Activated T-helper 1 cell treated with anti-CD3 and anti-CD28 coated beads, Interleukin-12 subunit alpha, Interleukin-12 subunit beta, Interleukin-2, Interleukin-4 antibody, amounts not matched to agents 30 ng/mL and 10 ng/mL and 1 ng/mL, durations not matched to agents 14 hours and 24 hours and 36 hours (primary cell): ENCODE measurements around the gene PTPN14. TPM values are rescaled to one million over a fixed set of nuclear protein-coding genes. Genes with fewer than 3 reads are reported as not detected.

Source experiments
- DNase-seq: peaks from one replicate; pipeline ENCODE4 v3.0.0; 2021; ENCODE audit warnings: low spot score
- H3K27ac Mint-ChIP-seq: one replicate; pipeline ENCODE4 v1.8.0; 2021; ENCODE audit warnings: mild to moderate bottlenecking, mixed read lengths
- H3K27me3 Mint-ChIP-seq: one replicate; pipeline ENCODE4 v1.8.0; 2022; ENCODE audit warnings: mild to moderate bottlenecking, moderate library complexity, mixed read lengths; ENCODE audit not compliant: insufficient read depth
- H3K36me3 Mint-ChIP-seq: one replicate; pipeline ENCODE4 v1.8.0; 2021; ENCODE audit warnings: low read depth, mixed read lengths
- H3K4me1 Mint-ChIP-seq: one replicate; pipeline ENCODE4 v1.8.0; 2021; ENCODE audit warnings: low read depth, mixed read lengths
- H3K4me3 Mint-ChIP-seq: one replicate; pipeline ENCODE4 v1.8.0; 2021; ENCODE audit warnings: mild to moderate bottlenecking, moderate library complexity, mixed read lengths
- H3K9me3 Mint-ChIP-seq: one replicate; pipeline ENCODE4 v1.8.0; 2021; ENCODE audit warnings: mixed read lengths
- intact Hi-C: fragments of 100-400 bp; cut with micrococcal nuclease; formaldehyde crosslinking; loops from one replicate; pipeline ENCODE4 v1.15.1; 2024
- total RNA-seq: library from RNA; stranded (reverse); gene quantifications from 2 replicates; pipeline ENCODE4 v1.2.3, GENCODE V29; 2022

Gene PTPN14
- total RNA-seq, 1 donor from 2014 or later = 20.6 TPM

DNA sequence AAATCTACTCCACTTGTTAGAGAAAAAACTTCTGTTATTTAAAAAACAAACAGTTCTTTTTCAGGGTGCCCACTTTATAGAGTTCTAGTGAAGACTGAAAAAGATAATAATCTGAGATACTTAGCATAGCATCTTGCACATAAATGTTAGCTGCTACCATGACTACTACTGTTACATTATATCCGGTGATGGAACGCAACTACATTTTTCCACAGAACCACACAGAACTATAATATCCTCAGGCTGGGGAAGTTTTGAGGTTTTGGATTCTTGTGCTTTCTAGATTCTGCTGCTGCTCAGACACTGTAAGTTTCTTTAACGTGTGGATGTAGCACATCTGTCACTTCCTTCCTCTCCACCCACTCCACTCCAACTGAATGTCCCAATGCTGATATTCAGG, 110.3 kb downstream of the PTPN14 start:
- intact Hi-C loops = loop anchor here (1.0 to 2.0 kb wide), 2 partner anchors 10 to 160 kb away; partner anchors contain the start of gene SMYD2
- Mint-ChIP-seq H3K27me3 (no peaks in the 10 kb centered on the region), H3K36me3 (peaks cover 4% of the 10 kb centered on the region), H3K9me3 (no peaks in the 10 kb centered on the region), H3K27ac (peak overlapping the region; percentile 95), H3K4me1 (peaks cover 76% of the 10 kb centered on the region), H3K4me3 (peak overlapping the region; percentile 41)
- DNase-seq = peak; percentile 19

DNA sequence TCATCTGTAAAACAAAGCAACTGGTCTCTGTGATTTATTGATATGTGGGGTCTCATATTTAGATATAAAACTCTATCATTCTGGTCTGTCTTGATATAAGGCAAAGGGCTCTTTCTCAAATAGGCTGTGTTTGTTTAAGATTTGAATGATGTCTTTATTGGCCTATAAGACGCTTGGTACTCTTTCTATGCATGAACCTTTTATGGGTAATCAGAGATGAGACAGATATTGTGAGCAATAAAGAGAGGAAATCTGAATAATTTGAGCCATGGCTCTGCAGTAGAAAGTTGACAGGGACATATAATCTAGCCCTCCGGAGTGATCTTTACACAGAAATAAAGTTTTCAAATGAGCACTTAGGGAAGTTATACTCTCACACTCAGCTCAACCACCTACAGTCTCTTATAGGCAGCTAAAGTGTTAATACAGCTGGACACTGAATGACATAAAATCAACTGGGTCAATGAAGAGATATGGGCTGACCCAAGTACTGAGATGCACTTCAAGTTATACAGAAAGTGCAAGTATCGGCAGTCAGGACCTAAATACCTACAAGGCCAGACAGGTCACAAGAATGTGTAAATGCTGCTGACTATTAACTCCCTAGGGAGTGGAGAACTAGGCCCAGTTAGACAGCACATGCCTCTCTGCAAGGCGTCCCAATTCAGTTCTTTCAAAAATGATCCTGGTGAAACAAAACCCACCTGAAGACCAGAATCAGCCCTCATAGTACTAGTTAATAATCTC, 111.0 kb downstream of the PTPN14 start:
- intact Hi-C loops = loop anchor here (2.0 kb wide), 1 partner anchor 160 kb away; the partner anchor contains the start of gene SMYD2
- H3K4me3 Mint-ChIP-seq = peak overlapping the region; percentile 66
- peaks cover 5% of the 10 kb centered on the region for H3K9me3 Mint-ChIP-seq
- H3K27ac Mint-ChIP-seq = peak overlapping the region; percentile 95
- peaks cover 4% of the 10 kb centered on the region for H3K36me3 Mint-ChIP-seq
- H3K27me3 Mint-ChIP-seq = no peaks in the 10 kb centered on the region
- DNase-seq = no peak
- H3K4me1 Mint-ChIP-seq = peaks cover 69% of the 10 kb centered on the region

DNA sequence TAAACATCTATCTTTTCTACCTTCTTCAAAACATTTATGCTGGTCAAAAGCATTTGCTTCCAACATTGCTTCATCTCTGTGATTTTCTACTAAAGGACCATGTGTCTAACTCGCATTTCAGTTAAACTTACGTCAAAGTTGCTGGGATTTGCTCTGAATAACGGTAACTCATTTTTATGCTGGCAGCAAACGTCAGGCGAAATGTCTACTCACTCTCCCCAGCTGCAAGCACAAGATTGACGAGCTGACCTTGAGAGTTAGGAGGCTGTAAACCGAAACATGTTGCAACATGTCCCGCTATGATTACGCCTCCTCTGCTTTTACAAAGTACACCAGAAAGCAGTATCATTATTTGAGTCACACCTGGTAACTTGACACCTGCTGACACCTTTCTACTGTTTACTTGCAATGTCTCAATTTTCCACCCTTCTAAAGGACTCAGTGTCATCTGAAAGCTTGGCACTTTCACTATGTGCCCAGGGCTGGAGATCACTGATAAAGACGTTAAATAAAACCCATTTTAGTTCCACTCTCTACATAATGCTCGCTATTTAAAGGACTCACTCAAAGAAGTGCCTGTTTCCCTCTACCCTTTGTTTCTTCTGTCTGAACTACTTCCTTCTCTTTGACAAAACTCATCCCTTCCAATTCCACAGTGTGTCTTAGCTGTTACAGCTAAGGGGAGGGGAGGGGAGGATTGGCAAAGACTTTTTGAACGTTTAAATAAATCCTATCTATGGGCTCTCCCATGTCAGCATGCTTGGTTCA, 111.9 kb downstream of the PTPN14 start:
- Mint-ChIP-seq H3K27me3 (no peaks in the 10 kb centered on the region), H3K9me3 (peaks cover 5% of the 10 kb centered on the region), H3K27ac (peak overlapping the region; percentile 95), H3K36me3 (peaks cover 2% of the 10 kb centered on the region), H3K4me3 (peak overlapping the region; percentile 66), H3K4me1 (peaks cover 64% of the 10 kb centered on the region)
- peak; percentile 52 for DNase-seq
- intact Hi-C loops = loop anchor here (1.0 to 2.0 kb wide), 5 partner anchors 11 to 164 kb away; partner anchors contain the start of genes CENPF and SMYD2

DNA sequence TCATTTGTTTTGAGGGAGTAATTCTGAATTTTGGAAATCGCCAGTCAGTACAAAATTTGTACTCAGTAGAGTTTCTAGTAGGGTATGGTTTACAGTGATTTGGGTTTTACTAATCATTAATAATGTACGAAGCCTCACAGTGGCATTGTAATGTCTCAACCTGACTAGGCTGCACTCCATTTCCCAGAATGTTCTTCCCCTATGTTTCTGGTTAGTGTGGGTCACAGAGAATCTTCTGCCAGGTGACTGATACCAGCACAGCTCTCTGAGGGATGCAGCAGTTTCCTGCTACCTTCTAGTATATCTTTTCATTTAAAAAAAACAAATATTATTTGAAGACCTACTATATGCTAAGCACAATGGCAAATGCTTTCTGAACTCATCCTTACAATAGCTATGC, 112.9 kb downstream of the PTPN14 start:
- peaks cover 62% of the 10 kb centered on the region for H3K4me1 Mint-ChIP-seq
- peaks cover 4% of the 10 kb centered on the region for H3K36me3 Mint-ChIP-seq
- peaks cover 9% of the 10 kb centered on the region for H3K9me3 Mint-ChIP-seq
- H3K27me3 Mint-ChIP-seq = no peaks in the 10 kb centered on the region
- intact Hi-C loops = loop anchor here (2.0 kb wide), 2 partner anchors 42 to 106 kb away; no protein-coding TSS in a partner anchor
- peak overlapping the region; percentile 66 for H3K4me3 Mint-ChIP-seq
- H3K27ac Mint-ChIP-seq = peak overlapping the region; percentile 95
- no peak for DNase-seq

DNA sequence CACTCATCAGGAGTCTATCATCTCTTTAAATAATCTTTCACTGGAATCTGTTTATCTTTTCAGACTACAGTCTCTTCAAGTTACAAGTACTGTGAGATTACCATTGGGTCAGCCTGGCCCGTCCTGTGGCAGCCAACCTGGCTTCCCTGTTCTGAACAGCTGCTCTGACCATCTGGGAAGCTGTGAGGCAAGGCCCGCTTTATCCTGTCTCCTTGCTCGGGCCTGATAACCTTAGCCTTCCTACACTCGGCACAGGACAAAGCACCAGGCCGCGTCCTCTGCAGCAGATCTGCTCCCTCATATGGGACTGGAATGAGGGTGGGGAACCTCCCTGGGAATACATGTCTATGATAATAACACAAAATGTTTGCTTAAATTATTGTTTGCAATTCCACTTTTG, 113.3 kb downstream of the PTPN14 start:
- Mint-ChIP-seq H3K4me1 (peaks cover 57% of the 10 kb centered on the region), H3K27me3 (no peaks in the 10 kb centered on the region), H3K4me3 (peak overlapping the region; percentile 40), H3K27ac (peak overlapping the region; percentile 95), H3K9me3 (peaks cover 9% of the 10 kb centered on the region), H3K36me3 (peaks cover 4% of the 10 kb centered on the region)
- intact Hi-C loops = loop anchor here (2.0 kb wide), 2 partner anchors 41 to 105 kb away; no protein-coding TSS in a partner anchor
- no peak for DNase-seq

- intact Hi-C loops = no loop called here
- no peak for DNase-seq
- Mint-ChIP-seq H3K27me3 (no peaks in the 10 kb centered on the region), H3K27ac (no peak overlapping the region), H3K4me3 (no peak overlapping the region), H3K36me3 (peaks cover 7% of the 10 kb centered on the region), H3K4me1 (peaks cover 49% of the 10 kb centered on the region), H3K9me3 (peaks cover 9% of the 10 kb centered on the region)
These were observed 115.5 kb downstream of the PTPN14 start for GRCh38 chr1:214435867-214436266.

GRCh38 chr1:214432245-214432644, 119.2 kb downstream of the PTPN14 start:
- intact Hi-C loops = no loop called here
- Mint-ChIP-seq H3K4me1 (peaks cover 43% of the 10 kb centered on the region), H3K4me3 (no peak overlapping the region), H3K27ac (no peak overlapping the region), H3K9me3 (peaks cover 13% of the 10 kb centered on the region), H3K27me3 (no peaks in the 10 kb centered on the region), H3K36me3 (peaks cover 15% of the 10 kb centered on the region)
- no peak for DNase-seq

GRCh38 chr1:214429951-214430770, 121.2 kb downstream of the PTPN14 start:
- Mint-ChIP-seq H3K27ac (no peak overlapping the region), H3K27me3 (no peaks in the 10 kb centered on the region), H3K9me3 (peaks cover 8% of the 10 kb centered on the region), H3K4me3 (no peak overlapping the region), H3K4me1 (peaks cover 59% of the 10 kb centered on the region), H3K36me3 (peaks cover 15% of the 10 kb centered on the region)
- DNase-seq = no peak
- intact Hi-C loops = loop anchor here (2.0 to 5.0 kb wide), 2 partner anchors 17 to 148 kb away; partner anchors contain the start of gene SMYD2

GRCh38 chr1:214427871-214428277, 123.5 kb downstream of the PTPN14 start:
- Mint-ChIP-seq H3K4me1 (peaks cover 53% of the 10 kb centered on the region), H3K4me3 (peak overlapping the region; percentile 56), H3K27ac (peak overlapping the region; percentile 98), H3K27me3 (no peaks in the 10 kb centered on the region), H3K9me3 (peaks cover 4% of the 10 kb centered on the region), H3K36me3 (peaks cover 13% of the 10 kb centered on the region)
- intact Hi-C loops = loop anchor here (1.0 to 5.0 kb wide), 4 partner anchors 11 to 146 kb away; partner anchors contain the start of gene SMYD2
- peak; percentile 77 for DNase-seq

DNA sequence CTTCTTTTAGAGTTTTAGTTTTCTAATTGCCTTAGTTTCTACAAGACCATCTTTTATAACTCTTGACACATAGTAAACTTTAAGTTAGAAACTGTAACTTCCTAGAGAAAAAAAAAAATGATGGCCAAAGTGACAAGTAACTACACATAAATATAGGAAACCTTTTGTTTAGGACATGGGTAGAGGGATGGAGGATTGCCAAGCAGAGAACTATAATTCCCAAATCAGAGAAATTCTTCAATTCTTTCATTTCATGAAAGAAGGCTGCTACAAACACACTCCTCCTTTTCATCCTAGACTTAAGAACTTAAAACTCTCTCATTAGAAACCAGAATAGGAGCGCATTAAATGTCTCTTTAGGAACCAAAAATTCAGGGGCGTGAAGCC, 125.0 kb downstream of the PTPN14 start:
- Mint-ChIP-seq H3K4me3 (no peak overlapping the region), H3K27ac (no peak overlapping the region), H3K9me3 (peaks cover 4% of the 10 kb centered on the region), H3K4me1 (peaks cover 53% of the 10 kb centered on the region), H3K36me3 (peaks cover 11% of the 10 kb centered on the region), H3K27me3 (no peaks in the 10 kb centered on the region)
- no peak for DNase-seq
- intact Hi-C loops = loop anchor here (2.0 to 5.0 kb wide), 2 partner anchors 30 to 144 kb away; partner anchors contain the start of gene SMYD2

GRCh38 chr1:214425716-214426425, 125.5 kb downstream of the PTPN14 start:
- Mint-ChIP-seq H3K4me1 (peaks cover 52% of the 10 kb centered on the region), H3K36me3 (peaks cover 11% of the 10 kb centered on the region), H3K27me3 (no peaks in the 10 kb centered on the region), H3K27ac (no peak overlapping the region), H3K9me3 (peaks cover 7% of the 10 kb centered on the region), H3K4me3 (no peak overlapping the region)
- no peak for DNase-seq
- intact Hi-C loops = loop anchor here (2.0 to 5.0 kb wide), 2 partner anchors 29 to 144 kb away; partner anchors contain the start of gene SMYD2
